ENCODE measurements around the gene WDR91. TPM values are rescaled to one million over a fixed set of nuclear protein-coding genes. Genes with fewer than 3 reads are reported as not detected.

The WDR91 gene
- total RNA-seq, 3 donors from 2014 or later (not counting 1 experiment from before 2014, with no cell fraction given), result 28.7 to 42.0 (median 39.2) TPM

DNA sequence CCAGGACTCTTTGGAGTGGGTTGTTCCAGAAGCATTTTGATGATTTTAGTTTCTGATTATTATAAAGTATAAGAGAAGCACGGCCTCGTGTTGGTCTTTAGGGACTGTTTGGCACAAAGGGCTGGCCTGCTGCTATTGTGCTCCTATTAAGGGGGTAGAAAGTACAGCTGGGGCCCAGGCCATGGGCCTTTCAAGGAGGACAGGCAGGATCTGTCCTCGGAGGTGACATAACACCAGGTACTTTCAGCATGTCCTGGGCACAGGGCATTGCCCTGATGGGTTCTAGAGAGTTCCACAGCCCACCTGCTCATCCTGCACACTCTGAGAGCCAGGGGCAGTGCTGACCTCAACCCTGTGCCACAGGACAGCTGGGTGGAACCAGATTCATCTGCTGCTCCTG is 47.3 kb upstream of the WDR91 start:
- DNase-seq, result no peak
- H3K4me3 Mint-ChIP-seq, result no peak overlapping the region
- no peak for ATAC-seq
- Histone ChIP-seq H3K27ac (ENCODE audit: low read length) (no peak overlapping the region), H3K4me1 (ENCODE audit: control insufficient read depth, insufficient read depth, low read length) (no peaks in the 10 kb centered on the region), H3K27me3 (ENCODE audit: control insufficient read depth, insufficient read depth, low read length) (no peaks in the 10 kb centered on the region), H3K4me3 (ENCODE audit: low read length) (no peak overlapping the region), H3K9me3 (ENCODE audit: control insufficient read depth, insufficient read depth, low read length) (peaks cover 2% of the 10 kb centered on the region), H3K36me3 (ENCODE audit: control insufficient read depth, insufficient read depth, low read length) (no peaks in the 10 kb centered on the region)
- no peaks in the 10 kb centered on the region for H3K9me3 Mint-ChIP-seq
- H3K4me1 Mint-ChIP-seq, result no peaks in the 10 kb centered on the region
- no peak overlapping the region for H3K27ac Mint-ChIP-seq
- TF ChIP-seq, protein P1, sequence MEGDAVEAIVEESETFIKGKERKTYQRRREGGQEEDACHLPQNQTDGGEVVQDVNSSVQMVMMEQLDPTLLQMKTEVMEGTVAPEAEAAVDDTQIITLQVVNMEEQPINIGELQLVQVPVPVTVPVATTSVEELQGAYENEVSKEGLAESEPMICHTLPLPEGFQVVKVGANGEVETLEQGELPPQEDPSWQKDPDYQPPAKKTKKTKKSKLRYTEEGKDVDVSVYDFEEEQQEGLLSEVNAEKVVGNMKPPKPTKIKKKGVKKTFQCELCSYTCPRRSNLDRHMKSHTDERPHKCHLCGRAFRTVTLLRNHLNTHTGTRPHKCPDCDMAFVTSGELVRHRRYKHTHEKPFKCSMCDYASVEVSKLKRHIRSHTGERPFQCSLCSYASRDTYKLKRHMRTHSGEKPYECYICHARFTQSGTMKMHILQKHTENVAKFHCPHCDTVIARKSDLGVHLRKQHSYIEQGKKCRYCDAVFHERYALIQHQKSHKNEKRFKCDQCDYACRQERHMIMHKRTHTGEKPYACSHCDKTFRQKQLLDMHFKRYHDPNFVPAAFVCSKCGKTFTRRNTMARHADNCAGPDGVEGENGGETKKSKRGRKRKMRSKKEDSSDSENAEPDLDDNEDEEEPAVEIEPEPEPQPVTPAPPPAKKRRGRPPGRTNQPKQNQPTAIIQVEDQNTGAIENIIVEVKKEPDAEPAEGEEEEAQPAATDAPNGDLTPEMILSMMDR (IDR thresholded peaks at IDR 0.05), result no peak
- WGBS (ENCODE audit: insufficient coverage), result 88% methylated on average over 3 of the region's 3 CpGs
- intact Hi-C loops (cut with micrococcal nuclease), result no loop called here
- H3K36me3 Mint-ChIP-seq, result no peaks in the 10 kb centered on the region
- H3K27me3 Mint-ChIP-seq (ENCODE audit: low read depth in 2 of 2), result peaks cover 5 to 6% of the 10 kb centered on the region in 2 donors

- DNase-seq (no peak), ATAC-seq (no peak)
- no peaks in the 10 kb centered on the region for H3K4me1 ChIP-seq (ENCODE audit: control insufficient read depth, insufficient read depth, low read length)
- no peak overlapping the region for H3K4me3 ChIP-seq (ENCODE audit: low read length)
- TF ChIP-seq, protein P1 (IDR thresholded peaks at IDR 0.05), result no peak
- WGBS (ENCODE audit: insufficient coverage), result 95% methylated on average over 4 of the region's 4 CpGs
- no peak overlapping the region for H3K27ac Mint-ChIP-seq
- no peak overlapping the region for H3K27ac ChIP-seq (ENCODE audit: low read length)
- no peaks in the 10 kb centered on the region for H3K36me3 Mint-ChIP-seq
- no peaks in the 10 kb centered on the region for H3K36me3 ChIP-seq (ENCODE audit: control insufficient read depth, insufficient read depth, low read length)
- no peaks in the 10 kb centered on the region for H3K27me3 ChIP-seq (ENCODE audit: control insufficient read depth, insufficient read depth, low read length)
- peaks cover 5 to 6% of the 10 kb centered on the region in 2 donors for H3K27me3 Mint-ChIP-seq (ENCODE audit: low read depth in 2 of 2)
- H3K9me3 Mint-ChIP-seq, result no peaks in the 10 kb centered on the region
- intact Hi-C loops (cut with micrococcal nuclease), result no loop called here
- H3K4me3 Mint-ChIP-seq, result no peak overlapping the region
- no peaks in the 10 kb centered on the region for H3K9me3 ChIP-seq (ENCODE audit: control insufficient read depth, insufficient read depth, low read length)
- H3K4me1 Mint-ChIP-seq, result no peaks in the 10 kb centered on the region
Measured at GRCh38 chr7:135257790-135258189, 46.5 kb upstream of the WDR91 start.

GRCh38 chr7:135253851-135254771 is 42.8 kb upstream of the WDR91 start:
- no peak for ATAC-seq
- Mint-ChIP-seq H3K27ac (no peak overlapping the region), H3K36me3 (no peaks in the 10 kb centered on the region), H3K4me1 (no peaks in the 10 kb centered on the region), H3K9me3 (no peaks in the 10 kb centered on the region), H3K27me3 (ENCODE audit: low read depth in 2 of 2) (no peaks in the 10 kb centered on the region), H3K4me3 (no peak overlapping the region)
- no peak overlapping the region for H3K4me3 ChIP-seq (ENCODE audit: low read length)
- no peaks in the 10 kb centered on the region for H3K27me3 ChIP-seq (ENCODE audit: control insufficient read depth, insufficient read depth, low read length)
- H3K9me3 ChIP-seq (ENCODE audit: control insufficient read depth, insufficient read depth, low read length), result no peaks in the 10 kb centered on the region
- TF ChIP-seq, protein P1 (IDR thresholded peaks at IDR 0.05), result no peak
- no peak overlapping the region for H3K27ac ChIP-seq (ENCODE audit: low read length)
- 35% methylated on average over 9 of the region's 9 CpGs for WGBS (ENCODE audit: insufficient coverage)
- H3K4me1 ChIP-seq (ENCODE audit: control insufficient read depth, insufficient read depth, low read length), result no peaks in the 10 kb centered on the region
- no peaks in the 10 kb centered on the region for H3K36me3 ChIP-seq (ENCODE audit: control insufficient read depth, insufficient read depth, low read length)
- DNase-seq, result no peak
- intact Hi-C loops (cut with micrococcal nuclease), result no loop called here
